ENCODE measurements around the gene RAB40B. TPM values are rescaled to one million over a fixed set of nuclear protein-coding genes. Genes with fewer than 3 reads are reported as not detected.

The RAB40B gene
- total RNA-seq, 4 donors from 2014 or later, result 4.1 to 18.5 (median 11.3) TPM

GRCh38 chr17:82639628-82640027, 58.9 kb downstream of the RAB40B start:
- Histone ChIP-seq H3K27me3 (no peaks in the 10 kb centered on the region), H3K9me3 (no peaks in the 10 kb centered on the region), H3K27ac (no peak overlapping the region), H3K4me3 (no peak overlapping the region), H3K36me3 (no peaks in the 10 kb centered on the region), H3K4me1 (no peaks in the 10 kb centered on the region)
- no peak for DNase-seq
- intact Hi-C loops (cut with DNase I; ENCODE audit: low total_unique reads), result no loop called here
- no peak for TF ChIP-seq POLR2A (IDR thresholded peaks at IDR 0.05)
- TF ChIP-seq, protein P1, sequence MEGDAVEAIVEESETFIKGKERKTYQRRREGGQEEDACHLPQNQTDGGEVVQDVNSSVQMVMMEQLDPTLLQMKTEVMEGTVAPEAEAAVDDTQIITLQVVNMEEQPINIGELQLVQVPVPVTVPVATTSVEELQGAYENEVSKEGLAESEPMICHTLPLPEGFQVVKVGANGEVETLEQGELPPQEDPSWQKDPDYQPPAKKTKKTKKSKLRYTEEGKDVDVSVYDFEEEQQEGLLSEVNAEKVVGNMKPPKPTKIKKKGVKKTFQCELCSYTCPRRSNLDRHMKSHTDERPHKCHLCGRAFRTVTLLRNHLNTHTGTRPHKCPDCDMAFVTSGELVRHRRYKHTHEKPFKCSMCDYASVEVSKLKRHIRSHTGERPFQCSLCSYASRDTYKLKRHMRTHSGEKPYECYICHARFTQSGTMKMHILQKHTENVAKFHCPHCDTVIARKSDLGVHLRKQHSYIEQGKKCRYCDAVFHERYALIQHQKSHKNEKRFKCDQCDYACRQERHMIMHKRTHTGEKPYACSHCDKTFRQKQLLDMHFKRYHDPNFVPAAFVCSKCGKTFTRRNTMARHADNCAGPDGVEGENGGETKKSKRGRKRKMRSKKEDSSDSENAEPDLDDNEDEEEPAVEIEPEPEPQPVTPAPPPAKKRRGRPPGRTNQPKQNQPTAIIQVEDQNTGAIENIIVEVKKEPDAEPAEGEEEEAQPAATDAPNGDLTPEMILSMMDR (IDR thresholded peaks at IDR 0.05), result no peak

- TF ChIP-seq, protein P1 (IDR thresholded peaks at IDR 0.05), result no peak
- TF ChIP-seq POLR2A (IDR thresholded peaks at IDR 0.05), result no peak
- no peak overlapping the region for H3K4me3 ChIP-seq
- no peaks in the 10 kb centered on the region for H3K9me3 ChIP-seq
- intact Hi-C loops (cut with DNase I; ENCODE audit: low total_unique reads), result no loop called here
- H3K27ac ChIP-seq, result no peak overlapping the region
- H3K27me3 ChIP-seq, result no peaks in the 10 kb centered on the region
- H3K4me1 ChIP-seq, result no peaks in the 10 kb centered on the region
- DNase-seq, result no peak
- no peaks in the 10 kb centered on the region for H3K36me3 ChIP-seq
Observed at GRCh38 chr17:82638183-82638773, 60.2 kb downstream of the RAB40B start.

DNA sequence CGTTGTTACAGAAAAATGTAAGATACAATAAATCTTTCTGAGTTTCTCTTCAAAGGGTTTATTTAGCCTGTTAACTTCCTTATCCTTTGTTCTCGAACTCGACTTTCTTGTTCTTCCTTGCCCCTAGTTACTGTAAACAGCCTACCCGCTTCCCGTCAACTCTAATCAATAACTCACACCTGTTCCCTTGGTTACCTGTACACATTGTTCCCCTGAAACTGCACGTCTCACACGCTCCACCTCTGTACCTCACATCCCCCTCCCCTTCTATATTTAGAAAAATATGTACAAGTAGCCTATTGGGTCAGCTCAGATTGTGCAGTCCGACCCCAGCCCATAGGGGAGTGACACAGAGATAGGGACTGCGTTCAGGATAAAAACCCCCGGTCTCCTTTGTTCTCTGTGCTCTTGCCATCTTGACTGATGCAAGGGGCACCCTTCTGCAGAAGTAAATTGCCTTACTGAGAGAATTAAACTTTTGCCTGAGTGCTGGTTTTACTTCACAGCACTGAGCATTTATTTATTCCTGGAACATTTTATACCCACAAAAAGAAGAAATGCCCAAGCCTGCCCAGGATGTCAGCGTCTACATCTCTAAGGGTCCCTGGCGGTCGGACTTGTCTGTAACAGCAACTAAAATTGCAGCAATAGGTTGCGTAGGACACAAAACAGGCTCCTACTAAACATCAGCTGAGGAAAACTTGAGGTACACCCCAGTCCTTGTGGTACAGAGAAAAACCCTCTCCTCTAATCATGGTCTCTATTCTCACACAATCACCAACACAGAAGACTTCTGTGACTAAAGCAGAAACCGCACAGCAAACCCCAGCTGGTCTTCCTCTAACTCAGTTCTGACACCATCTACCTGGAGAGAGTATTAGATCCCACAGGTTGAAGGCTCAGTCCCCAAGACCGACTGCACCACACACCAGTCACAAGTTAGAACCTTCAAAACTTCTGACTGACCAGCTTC, 61.6 kb downstream of the RAB40B start:
- H3K9me3 ChIP-seq, result no peaks in the 10 kb centered on the region
- TF ChIP-seq, protein P1 (IDR thresholded peaks at IDR 0.05), result no peak
- TF ChIP-seq POLR2A (IDR thresholded peaks at IDR 0.05), result no peak
- H3K4me1 ChIP-seq, result no peaks in the 10 kb centered on the region
- H3K36me3 ChIP-seq, result no peaks in the 10 kb centered on the region
- intact Hi-C loops (cut with DNase I; ENCODE audit: low total_unique reads), result no loop called here
- no peak for DNase-seq
- H3K27me3 ChIP-seq, result no peaks in the 10 kb centered on the region
- H3K27ac ChIP-seq, result no peak overlapping the region
- H3K4me3 ChIP-seq, result no peak overlapping the region

GRCh38 chr17:82633343-82633742, 65.2 kb downstream of the RAB40B start:
- Histone ChIP-seq H3K36me3 (no peaks in the 10 kb centered on the region), H3K4me3 (no peak overlapping the region), H3K27ac (no peak overlapping the region), H3K27me3 (no peaks in the 10 kb centered on the region), H3K9me3 (no peaks in the 10 kb centered on the region), H3K4me1 (no peaks in the 10 kb centered on the region)
- intact Hi-C loops (cut with DNase I; ENCODE audit: low total_unique reads), result no loop called here
- TF ChIP-seq, protein P1 (IDR thresholded peaks at IDR 0.05), result no peak
- TF ChIP-seq POLR2A (IDR thresholded peaks at IDR 0.05), result no peak
- no peak for DNase-seq

DNA sequence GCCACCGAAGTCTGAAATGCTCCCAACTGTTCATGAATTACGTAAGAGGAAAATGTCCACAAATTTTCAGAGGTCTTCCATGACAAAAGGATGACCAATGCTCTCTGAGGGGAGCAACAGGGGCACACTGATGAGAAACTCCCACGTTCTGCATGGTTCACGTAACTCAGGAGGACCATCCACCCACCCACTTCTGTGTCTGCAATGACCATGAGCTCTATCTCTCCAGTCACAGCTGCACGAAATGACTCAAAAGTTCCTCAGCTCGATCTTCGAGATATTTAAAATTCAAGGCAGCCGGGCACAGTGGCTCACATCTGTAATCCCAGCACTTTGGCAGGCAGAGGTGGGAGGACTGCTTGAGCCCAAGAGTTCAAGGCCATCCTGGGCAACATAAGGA, 66.0 kb downstream of the RAB40B start:
- intact Hi-C loops (cut with DNase I; ENCODE audit: low total_unique reads), result no loop called here
- Histone ChIP-seq H3K36me3 (no peaks in the 10 kb centered on the region), H3K4me3 (no peak overlapping the region), H3K27me3 (no peaks in the 10 kb centered on the region), H3K4me1 (no peaks in the 10 kb centered on the region), H3K27ac (no peak overlapping the region), H3K9me3 (no peaks in the 10 kb centered on the region)
- no peak for DNase-seq
- TF ChIP-seq POLR2A (IDR thresholded peaks at IDR 0.05), result no peak
- TF ChIP-seq, protein P1 (IDR thresholded peaks at IDR 0.05), result no peak

All from uterus (tissue), 4 donors.